Activated CD8-positive, alpha-beta memory T cell treated with anti-CD3 and anti-CD28 coated beads, Interleukin-2, amount 50 U/mL, for 4 hours (primary cell): ENCODE results near the gene MKRN2OS.
"Not testable (repeated sequence)": the region's sequence is repeated elsewhere in the genome, so short reads cannot be mapped to it uniquely, and the experiment has no call there.

Experiments
- DNase-seq: peaks from one replicate; pipeline ENCODE4 v3.0.0-alpha.2; 2020

Gene MKRN2OS

DNA sequence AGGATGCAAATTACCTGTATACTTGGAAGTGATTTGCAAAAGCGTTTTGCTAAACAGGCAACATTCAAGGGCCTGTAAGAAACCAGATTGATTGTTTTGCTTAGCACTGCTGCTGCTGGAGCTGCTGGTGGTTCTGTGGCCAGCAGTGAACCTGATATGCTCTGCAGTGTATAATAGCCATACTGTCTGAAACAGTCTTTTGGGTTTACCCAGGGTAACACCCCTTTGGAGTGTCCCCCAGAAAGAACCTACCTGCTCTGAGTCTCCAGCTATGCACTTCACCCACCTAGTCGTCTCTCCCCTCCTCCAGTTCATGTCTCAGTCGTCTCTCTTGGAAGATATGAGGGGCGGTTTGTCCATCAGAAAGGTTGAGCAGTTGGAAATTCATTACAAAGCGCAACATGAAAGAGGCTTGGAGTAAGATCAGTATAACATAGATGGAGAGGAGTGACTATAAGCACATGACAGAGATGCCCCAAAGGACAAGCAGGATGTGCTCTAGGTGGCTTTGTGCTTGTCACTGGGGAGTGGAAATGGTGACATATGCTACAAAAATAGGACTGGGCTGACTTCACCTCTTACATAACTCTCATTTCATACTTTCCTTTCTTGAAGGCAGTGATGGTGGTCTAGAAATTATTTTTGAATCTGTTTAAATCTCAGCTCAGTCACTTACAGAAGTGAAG lies 15.3 kb upstream of the MKRN2OS start:
- DNase-seq: no peak

- no peak for DNase-seq
Observed at GRCh38 chr3:12559520-12559919, 14.2 kb upstream of the MKRN2OS start.

- no peak for DNase-seq
Observed at GRCh38 chr3:12558706-12559105, 13.4 kb upstream of the MKRN2OS start.

DNA sequence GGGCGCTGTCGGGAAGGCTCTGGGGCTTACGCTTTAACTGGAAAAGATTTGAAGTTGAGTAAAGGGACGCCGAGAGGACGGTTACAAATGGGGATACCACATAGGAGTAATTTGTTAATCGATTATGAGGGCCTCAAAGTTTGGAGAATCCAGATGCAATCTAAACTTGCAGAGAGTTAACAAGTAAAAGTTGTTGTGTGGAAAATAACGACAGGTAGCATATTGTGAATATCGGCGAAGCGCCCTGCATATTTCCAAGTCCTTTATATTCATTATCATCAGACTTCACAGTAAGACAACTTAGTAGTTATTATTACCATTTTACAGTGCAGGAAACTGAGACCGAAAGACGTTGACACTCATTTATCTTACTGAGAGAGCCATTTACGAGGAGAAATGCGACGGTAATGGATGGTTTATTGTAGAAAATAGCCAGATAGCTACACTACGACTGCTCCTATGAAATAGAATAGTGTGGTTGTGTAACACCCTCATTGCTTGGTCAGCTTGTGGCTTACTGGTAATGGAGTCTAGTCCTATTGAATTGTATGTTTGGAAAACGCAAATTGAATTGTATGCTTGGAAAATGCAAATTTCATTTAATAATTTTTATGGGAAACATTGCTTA lies 12.3 kb upstream of the MKRN2OS start:
- DNase-seq: no peak

- DNase-seq: peak; percentile 84
Observed at GRCh38 chr3:12556690-12557472, 11.6 kb upstream of the MKRN2OS start, which contains the start of gene MKRN2. Gene MKRN2, plus strand, starts transcription at chr3:12557087. Its CDS starts 64 bp downstream, at chr3:12557151.

- DNase-seq: no peak
Observed at GRCh38 chr3:12556314-12556689, 11.0 kb upstream of the MKRN2OS start.

DNA sequence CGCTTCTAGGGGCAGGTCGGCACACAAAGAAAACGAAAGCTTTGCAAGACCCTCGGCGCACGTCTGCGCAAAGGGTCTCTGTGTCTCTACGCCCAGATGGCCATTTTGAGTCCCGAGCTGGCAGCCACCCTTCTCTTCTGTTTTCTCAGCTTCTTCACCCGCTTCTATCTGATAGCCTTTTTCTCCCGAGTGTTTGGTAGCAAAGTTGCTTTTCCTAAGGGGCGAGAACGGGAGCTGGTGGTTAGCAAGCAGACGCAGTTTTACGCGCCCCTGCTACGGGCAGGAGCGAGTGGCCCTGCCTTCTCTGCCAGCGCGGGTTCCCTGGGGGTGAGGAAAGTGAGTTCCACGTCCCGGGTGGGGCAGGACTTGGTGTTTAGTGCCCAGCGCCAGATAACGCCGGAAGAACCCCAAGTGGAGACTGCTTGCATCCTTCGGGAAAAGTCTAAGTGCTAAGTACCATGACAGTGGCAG lies 8.7 kb upstream of the MKRN2OS start:
- no peak for DNase-seq

DNA sequence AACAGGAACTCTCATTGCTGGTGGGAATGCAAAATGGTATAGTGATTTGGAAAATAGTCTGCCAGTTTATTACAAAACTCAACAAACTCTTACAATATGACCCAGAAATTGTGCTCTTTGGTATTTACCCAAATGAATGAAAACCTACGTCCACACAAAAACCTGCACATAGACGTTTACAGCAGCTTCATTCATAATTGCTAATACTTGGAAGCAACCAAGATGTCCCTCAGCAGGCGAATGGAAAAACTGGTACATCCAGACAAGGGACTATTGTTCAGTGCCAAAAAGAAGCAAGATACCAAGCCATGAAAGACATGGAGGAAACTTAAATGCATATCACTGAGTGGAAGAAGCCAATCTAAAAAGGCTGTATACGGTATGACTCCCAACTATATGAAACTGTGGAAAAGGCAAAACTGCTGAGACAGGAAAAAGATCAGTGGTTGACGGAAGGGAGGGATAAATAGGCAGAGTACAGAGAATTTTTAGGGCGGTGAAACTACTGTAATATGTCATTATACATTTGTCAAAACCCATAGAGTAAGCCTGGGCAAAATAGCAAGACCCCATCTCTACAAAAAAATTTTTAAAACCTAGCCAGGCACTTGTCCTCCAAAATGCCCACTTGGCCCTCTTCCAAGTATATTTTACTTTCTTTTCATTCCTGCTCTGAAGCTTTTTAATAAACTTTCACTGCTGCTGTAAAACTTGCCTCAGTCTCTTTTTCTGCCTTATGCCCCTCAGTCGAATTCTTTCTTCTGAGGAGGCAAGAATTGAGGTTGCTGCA lies 4.9 kb upstream of the MKRN2OS start:
- no peak for DNase-seq

GRCh38 chr3:12544652-12545472 lies 437 bp downstream of the MKRN2OS start:
- no peak for DNase-seq

- DNase-seq: not testable (repeated sequence)
Observed at GRCh38 chr3:12543497-12543896, 1.8 kb downstream of the MKRN2OS start.

DNA sequence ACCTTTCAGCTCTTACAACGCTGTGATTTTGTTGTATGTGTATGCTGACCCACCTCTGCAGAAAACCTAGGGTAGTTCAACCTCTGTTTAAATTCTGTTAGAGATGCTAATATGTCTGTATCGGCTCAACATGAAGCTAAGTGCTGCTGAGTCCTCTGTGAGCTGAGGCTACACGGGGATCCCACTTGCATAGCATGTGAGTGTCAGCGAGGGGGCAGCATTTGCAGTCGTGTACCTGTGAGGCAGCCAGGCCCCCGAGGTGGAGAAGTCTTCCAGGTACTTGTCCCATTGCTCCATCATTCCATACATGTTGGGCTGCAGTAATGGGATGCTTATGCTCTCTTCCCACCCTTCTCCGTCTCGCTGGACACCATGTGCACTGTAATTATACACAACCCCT lies 3.7 kb downstream of the MKRN2OS start:
- no peak for DNase-seq

DNA sequence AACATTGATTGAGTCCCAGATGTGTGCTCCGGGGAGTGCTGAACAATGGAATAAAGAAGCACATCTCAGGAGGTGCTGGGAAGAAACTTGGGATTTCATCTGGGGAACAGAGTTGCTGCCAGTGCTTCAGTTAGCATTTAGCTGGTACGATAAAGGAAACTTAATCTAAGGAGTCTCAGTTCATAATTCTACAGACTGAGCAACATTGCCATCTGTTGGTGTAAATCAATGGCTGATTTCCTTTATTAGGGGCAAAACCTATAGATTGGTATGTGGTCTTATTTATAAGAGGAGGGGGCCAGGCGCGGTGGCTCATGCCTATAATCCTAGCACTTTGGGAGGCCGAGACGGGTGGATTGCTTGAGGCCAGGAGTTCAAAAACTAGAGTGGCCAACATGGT lies 8.9 kb downstream of the MKRN2OS start:
- DNase-seq: no peak

DNA sequence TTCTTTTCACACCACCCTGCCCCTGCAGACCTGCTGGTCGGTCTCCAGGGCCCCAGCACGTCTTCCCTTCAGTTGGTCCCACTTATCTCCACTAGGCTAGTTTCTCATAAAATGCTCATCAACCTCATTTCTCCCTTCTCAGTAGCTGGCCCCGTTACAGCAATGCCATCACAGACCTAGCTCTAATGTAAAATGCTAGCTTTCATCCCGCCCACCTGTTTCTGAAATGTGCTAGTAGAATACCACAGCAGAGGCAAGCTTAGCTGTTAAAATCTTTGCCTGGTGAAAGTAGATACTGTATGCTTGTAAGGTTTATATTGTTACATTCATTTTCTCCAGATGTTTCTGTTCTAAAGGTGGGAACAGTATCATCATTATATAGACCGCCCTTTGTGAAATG lies 13.1 kb downstream of the MKRN2OS start:
- DNase-seq: no peak

DNA sequence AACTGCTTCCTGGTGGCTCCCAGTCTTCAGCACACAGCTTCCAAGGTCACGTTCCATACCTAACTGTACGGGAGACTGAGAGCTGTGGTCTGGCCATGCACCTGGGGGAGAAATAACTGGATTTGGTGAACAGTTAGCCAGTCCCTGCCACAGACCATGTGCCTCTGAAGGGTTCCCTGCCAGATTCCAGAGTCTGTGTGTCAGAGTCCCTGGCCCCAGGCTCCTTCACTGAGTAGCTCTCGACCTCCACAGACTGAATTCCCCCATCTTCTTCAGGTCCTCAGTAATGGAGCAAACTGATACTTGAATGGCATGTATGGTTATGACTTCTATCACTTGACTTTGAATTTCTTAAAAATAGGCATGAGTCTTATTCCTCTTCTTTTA lies 17.5 kb downstream of the MKRN2OS start:
- DNase-seq: no peak

GRCh38 chr3:12522721-12523120 lies 22.6 kb downstream of the MKRN2OS start:
- DNase-seq: no peak

GRCh38 chr3:12521010-12521409 lies 24.3 kb downstream of the MKRN2OS start:
- DNase-seq: no peak

DNA sequence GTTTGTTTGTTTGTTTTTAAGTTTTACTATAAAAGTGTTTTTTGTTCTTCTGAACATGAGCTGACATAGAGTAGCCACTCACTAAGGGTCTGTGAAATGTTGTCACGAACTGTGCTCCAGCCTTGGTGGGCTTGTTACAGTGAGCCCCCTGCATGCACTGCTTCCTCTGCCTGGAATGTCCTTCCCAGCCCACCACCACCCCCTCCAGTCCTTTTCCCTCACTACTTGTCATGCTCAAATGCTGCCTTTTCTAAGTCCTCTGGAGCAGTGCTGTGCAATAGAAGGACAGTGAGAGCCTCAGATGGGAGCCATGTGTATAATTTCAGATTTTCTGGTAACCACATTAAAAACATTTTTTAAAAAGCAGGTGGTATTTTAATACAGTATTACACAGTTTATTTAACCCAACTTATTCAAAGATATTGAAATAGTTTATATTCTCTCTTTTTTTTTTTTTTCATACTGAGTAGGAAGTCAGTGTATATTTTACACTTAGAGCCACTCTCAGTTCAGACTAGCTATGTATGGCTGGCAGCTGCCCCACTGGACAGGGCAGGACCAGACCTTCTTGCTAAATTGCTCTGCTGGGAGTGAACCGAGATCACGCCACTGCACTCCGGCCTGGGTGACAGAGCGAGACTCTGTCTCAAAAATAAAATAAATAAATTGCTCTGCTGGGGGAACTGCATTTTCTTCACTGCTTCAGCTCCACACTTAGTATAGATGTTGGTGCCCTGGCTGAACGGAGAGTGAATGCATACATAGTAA lies 26.9 kb downstream of the MKRN2OS start:
- no peak for DNase-seq

DNA sequence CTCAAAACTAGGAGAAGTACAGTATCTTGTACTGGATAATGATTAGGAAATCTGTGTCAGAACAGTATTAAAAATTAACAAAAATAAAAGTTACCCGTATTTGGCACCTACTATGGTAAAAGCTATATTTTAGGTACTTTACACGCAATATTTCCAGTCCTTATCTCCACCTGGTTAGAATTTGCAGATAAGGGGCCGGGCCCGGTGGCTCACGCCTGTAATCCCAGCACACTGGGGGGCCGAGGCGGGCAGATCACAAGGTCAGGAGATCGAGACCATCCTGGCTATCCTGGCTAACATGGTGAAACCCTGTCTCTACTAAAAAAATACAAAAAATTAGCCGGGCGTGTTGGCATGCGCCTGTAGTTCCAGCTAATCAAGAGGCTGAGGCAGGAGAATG lies 28.4 kb downstream of the MKRN2OS start:
- no peak for DNase-seq

- no peak for DNase-seq
Observed at GRCh38 chr3:12515631-12516030, 29.7 kb downstream of the MKRN2OS start.

DNA sequence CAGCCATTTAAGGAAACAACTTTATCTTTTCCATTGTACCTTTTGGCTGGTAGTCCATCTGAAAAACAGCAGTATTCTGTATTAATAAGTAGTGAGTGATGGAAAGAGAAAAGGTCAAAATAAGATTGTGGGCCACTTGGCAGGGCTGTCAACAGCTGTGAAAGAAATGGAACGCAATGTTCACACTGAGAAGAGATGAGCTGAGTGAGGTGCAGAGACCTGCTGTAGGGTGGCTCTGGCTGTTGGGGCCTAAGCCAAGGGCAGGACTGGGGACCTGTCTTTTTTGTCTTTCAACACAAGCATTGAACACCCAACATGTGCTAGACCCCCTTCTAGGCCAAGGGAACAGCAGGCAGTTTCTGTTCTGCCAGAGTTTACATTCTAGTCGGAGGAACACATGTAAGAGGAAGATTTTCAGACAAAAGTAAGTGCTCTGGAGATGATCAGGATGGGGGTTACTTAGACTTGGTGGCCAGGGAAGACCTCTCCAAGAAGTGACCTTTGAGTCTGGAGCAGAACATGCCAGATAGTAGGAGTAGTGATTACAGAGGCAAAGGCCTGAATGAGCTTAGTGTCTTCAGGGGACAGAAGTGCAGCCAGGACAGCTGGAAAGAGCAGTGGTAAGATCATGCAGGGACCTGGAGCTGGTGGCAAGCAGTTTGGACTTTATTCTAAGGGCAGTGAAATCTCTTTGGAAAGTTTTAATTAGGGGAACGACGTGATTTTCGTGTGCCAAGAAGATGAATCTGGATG lies 31.4 kb downstream of the MKRN2OS start:
- no peak for DNase-seq
